ENCODE data around the gene MAN2C1. TPM values are rescaled to one million over a fixed set of nuclear protein-coding genes. Genes with fewer than 3 reads are reported as not detected.
"Not testable (repeated sequence)": the region's sequence is repeated elsewhere in the genome, so short reads cannot be mapped to it uniquely, and the experiment has no call there.

Gene MAN2C1
- total RNA-seq, 2 donors from 2014 or later, result 102 to 148 TPM

- ATAC-seq (no peak), DNase-seq (no peak)
- intact Hi-C loops (cut with DNase I), result no loop called here
These were observed 5.7 kb downstream of the MAN2C1 start for GRCh38 chr15:75362642-75363249.

- intact Hi-C loops (cut with DNase I), result no loop called here
- DNase-seq (no peak), ATAC-seq (no peak)
These were observed 6.3 kb downstream of the MAN2C1 start for GRCh38 chr15:75361989-75362641.

- ATAC-seq (peak in 1 of 2 donors; percentile 12), DNase-seq (no peak)
- intact Hi-C loops (cut with DNase I), result no loop called here
These were observed 6.9 kb downstream of the MAN2C1 start for GRCh38 chr15:75361361-75361988.

- no peak for ATAC-seq
- DNase-seq, result no peak
- intact Hi-C loops (cut with DNase I), result no loop called here
These were observed 7.6 kb downstream of the MAN2C1 start for GRCh38 chr15:75360856-75361255.

- intact Hi-C loops (cut with DNase I), result no loop called here
- no peak for ATAC-seq
- DNase-seq, result no peak
These were observed 8.0 kb downstream of the MAN2C1 start for GRCh38 chr15:75360391-75360790.

- ATAC-seq, result no peak
- no peak for DNase-seq
- intact Hi-C loops (cut with DNase I), result no loop called here
These were observed 8.7 kb downstream of the MAN2C1 start for GRCh38 chr15:75359537-75360250.

GRCh38 chr15:75358771-75359536 lies 9.5 kb downstream of the MAN2C1 start:
- intact Hi-C loops (cut with DNase I), result no loop called here
- DNase-seq (no peak), ATAC-seq (no peak)

GRCh38 chr15:75357976-75358673 lies 10.3 kb downstream of the MAN2C1 start:
- DNase-seq (no peak), ATAC-seq (no peak)
- intact Hi-C loops (cut with DNase I), result no loop called here

GRCh38 chr15:75356517-75356916 lies 11.9 kb downstream of the MAN2C1 start:
- DNase-seq, result no peak
- no peak for ATAC-seq
- intact Hi-C loops (cut with DNase I), result no loop called here

- DNase-seq (no peak), ATAC-seq (no peak)
- intact Hi-C loops (cut with DNase I), result no loop called here
These were observed 12.4 kb downstream of the MAN2C1 start for GRCh38 chr15:75356006-75356405.

GRCh38 chr15:75355369-75355768 lies 13.0 kb downstream of the MAN2C1 start:
- ATAC-seq (no peak), DNase-seq (no peak)
- intact Hi-C loops (cut with DNase I), result no loop called here

- no peak for DNase-seq
- ATAC-seq, result no peak
- intact Hi-C loops (cut with DNase I), result no loop called here
These were observed 14.0 kb downstream of the MAN2C1 start for GRCh38 chr15:75354454-75354853.

GRCh38 chr15:75353604-75354003 lies 14.8 kb downstream of the MAN2C1 start:
- DNase-seq (no peak), ATAC-seq (no peak)
- intact Hi-C loops (cut with DNase I), result no loop called here

- ATAC-seq (no peak), DNase-seq (peak; percentile 22)
- intact Hi-C loops (cut with DNase I), result no loop called here
These were observed 16.0 kb downstream of the MAN2C1 start for GRCh38 chr15:75352186-75353080.

- DNase-seq (peak; percentile 17), ATAC-seq (no peak)
- intact Hi-C loops (cut with DNase I), result no loop called here
These were observed 17.6 kb downstream of the MAN2C1 start for GRCh38 chr15:75350601-75351361.

- ATAC-seq, result peak in 1 of 2 donors; percentile 3
- peak; percentile 35 for DNase-seq
- intact Hi-C loops (cut with DNase I), result no loop called here
These were observed 18.4 kb downstream of the MAN2C1 start for GRCh38 chr15:75349851-75350588.

- intact Hi-C loops (cut with DNase I); ATAC-seq: not testable (repeated sequence)
- DNase-seq, result peak; percentile 22
These were observed 19.1 kb downstream of the MAN2C1 start for GRCh38 chr15:75349351-75349669.
